Measurements from ENCODE around the gene KCNMA1.
A peak's percentile ranks its signal among the peaks of the same experiment; 100 is the strongest.

Gene KCNMA1

GRCh38 chr10:76991621-76992020 is 646.0 kb downstream of the KCNMA1 start:
- Histone ChIP-seq H3K27me3 (ENCODE audit: low read length) (no peaks in the 10 kb centered on the region), H3K79me2 (ENCODE audit: insufficient read depth, low read length) (no peaks in the 10 kb centered on the region), H3K4me3 (ENCODE audit: insufficient read depth, low read length, poor library complexity, severe bottlenecking) (no peak overlapping the region), H3K4me2 (ENCODE audit: low read depth, low read length, poor library complexity, severe bottlenecking) (no peak overlapping the region), H3K27ac (ENCODE audit: low read depth, low read length) (no peak overlapping the region), H3K36me3 (ENCODE audit: low read length) (no peaks in the 10 kb centered on the region), H3K9me2 (replicated peaks; ENCODE audit: insufficient read depth, low read length) (no peaks in the 10 kb centered on the region), H3K9me3 (ENCODE audit: insufficient read depth, low read length) (no peaks in the 10 kb centered on the region), H2AFZ (ENCODE audit: low read depth, low read length, severe bottlenecking) (no peak overlapping the region), H4K20me1 (ENCODE audit: low read depth, low read length) (no peaks in the 10 kb centered on the region), H3K9ac (ENCODE audit: low read length) (no peak overlapping the region), H3F3A (ENCODE audit: insufficient read depth) (no peaks in the 10 kb centered on the region)
- TF ChIP-seq EZH2phosphoT487 (conservative IDR thresholded peaks at IDR 0.05; ENCODE audit: low read length) (no peak), CTCF (IDR thresholded peaks at IDR 0.05; ENCODE audit: insufficient read depth, low read length, poor library complexity, severe bottlenecking) (no peak)

GRCh38 chr10:76990561-76990960 is 647.0 kb downstream of the KCNMA1 start:
- Histone ChIP-seq H3K27ac (ENCODE audit: low read depth, low read length) (no peak overlapping the region), H3K9ac (ENCODE audit: low read length) (no peak overlapping the region), H3K4me2 (ENCODE audit: low read depth, low read length, poor library complexity, severe bottlenecking) (no peak overlapping the region), H3F3A (ENCODE audit: insufficient read depth) (no peaks in the 10 kb centered on the region), H3K79me2 (ENCODE audit: insufficient read depth, low read length) (no peaks in the 10 kb centered on the region), H4K20me1 (ENCODE audit: low read depth, low read length) (no peaks in the 10 kb centered on the region), H3K9me3 (ENCODE audit: insufficient read depth, low read length) (no peaks in the 10 kb centered on the region), H3K4me3 (ENCODE audit: insufficient read depth, low read length, poor library complexity, severe bottlenecking) (no peak overlapping the region), H3K27me3 (ENCODE audit: low read length) (no peaks in the 10 kb centered on the region), H3K9me2 (replicated peaks; ENCODE audit: insufficient read depth, low read length) (no peaks in the 10 kb centered on the region), H2AFZ (ENCODE audit: low read depth, low read length, severe bottlenecking) (no peak overlapping the region), H3K36me3 (ENCODE audit: low read length) (no peaks in the 10 kb centered on the region)
- TF ChIP-seq CTCF (IDR thresholded peaks at IDR 0.05; ENCODE audit: insufficient read depth, low read length, poor library complexity, severe bottlenecking) (no peak), EZH2phosphoT487 (conservative IDR thresholded peaks at IDR 0.05; ENCODE audit: low read length) (no peak)

GRCh38 chr10:76984559-76985443 is 652.8 kb downstream of the KCNMA1 start:
- H2AFZ ChIP-seq (ENCODE audit: low read depth, low read length, severe bottlenecking) = no peak overlapping the region
- no peak overlapping the region for H3K27ac ChIP-seq (ENCODE audit: low read depth, low read length)
- no peaks in the 10 kb centered on the region for H3K79me2 ChIP-seq (ENCODE audit: insufficient read depth, low read length)
- no peaks in the 10 kb centered on the region for H3K9me3 ChIP-seq (ENCODE audit: insufficient read depth, low read length)
- H3F3A ChIP-seq (ENCODE audit: insufficient read depth) = no peaks in the 10 kb centered on the region
- no peak overlapping the region for H3K9ac ChIP-seq (ENCODE audit: low read length)
- no peaks in the 10 kb centered on the region for H3K36me3 ChIP-seq (ENCODE audit: low read length)
- TF ChIP-seq EZH2phosphoT487 (conservative IDR thresholded peaks at IDR 0.05; ENCODE audit: low read length) = no peak
- peak; percentile 81 for TF ChIP-seq CTCF (IDR thresholded peaks at IDR 0.05; ENCODE audit: insufficient read depth, low read length, poor library complexity, severe bottlenecking)
- H3K27me3 ChIP-seq (ENCODE audit: low read length) = no peaks in the 10 kb centered on the region
- H3K4me3 ChIP-seq (ENCODE audit: insufficient read depth, low read length, poor library complexity, severe bottlenecking) = no peak overlapping the region
- H4K20me1 ChIP-seq (ENCODE audit: low read depth, low read length) = no peaks in the 10 kb centered on the region
- H3K9me2 ChIP-seq (replicated peaks; ENCODE audit: insufficient read depth, low read length) = no peaks in the 10 kb centered on the region
- no peak overlapping the region for H3K4me2 ChIP-seq (ENCODE audit: low read depth, low read length, poor library complexity, severe bottlenecking)

Data from SU-DHL-6 (cell line).